ENCODE measurements around the gene CXCL11. TPM values are rescaled to one million over a fixed set of nuclear protein-coding genes. Genes with fewer than 3 reads are reported as not detected.

Gene CXCL11
- not detected in 2 replicates for total RNA-seq (ENCODE audit: low replicate concordance)

GRCh38 chr4:76035799-76036380 is at the start of gene CXCL11:
TSS of gene CXCL11 (minus strand) at chr4:76036070. CDS start at chr4:76035987, 83 bp downstream.

GRCh38 chr4:76074468-76074867 is 38.6 kb upstream of the CXCL11 start, which contains the start of gene ART3:
TSS of gene ART3 (plus strand) at chr4:76074709. CDS start at chr4:76075890, 1,181 bp downstream.

GRCh38 chr4:76023389-76023788 is 12.5 kb downstream of the CXCL11 start, which contains the start of gene CXCL10:
TSS of gene CXCL10 (minus strand) at chr4:76023497. CDS start at chr4:76023431, 66 bp downstream.

GRCh38 chr4:76007089-76007862 is 28.6 kb downstream of the CXCL11 start, which contains the start of gene CXCL9:
TSS of gene CXCL9 (minus strand) at chr4:76007509. CDS start at chr4:76007449, 60 bp downstream.

Other genes starting within 250 kb of the CXCL11 start
- not detected in 2 replicates for gene PPEF2, start 133.6 kb downstream of the CXCL11 start, total RNA-seq (ENCODE audit: low replicate concordance)
- 14.5 and 20.0 TPM in 2 replicates for gene NAAA, start 95.1 kb downstream of the CXCL11 start, total RNA-seq (ENCODE audit: low replicate concordance)
- 16.0 and 19.0 TPM in 2 replicates for gene SDAD1, start 45.1 kb downstream of the CXCL11 start, total RNA-seq (ENCODE audit: low replicate concordance)
- gene CXCL9, start 28.6 kb downstream of the CXCL11 start, total RNA-seq (ENCODE audit: low replicate concordance) = not detected in 2 replicates
- not detected in 2 replicates for gene CXCL10, start 12.6 kb downstream of the CXCL11 start, total RNA-seq (ENCODE audit: low replicate concordance)
- not detected in 2 replicates for gene ART3, start 38.6 kb upstream of the CXCL11 start, total RNA-seq (ENCODE audit: low replicate concordance)
- gene NUP54, start 112.3 kb upstream of the CXCL11 start, total RNA-seq (ENCODE audit: low replicate concordance) = 42.5 and 54.3 TPM in 2 replicates
- 242 and 693 TPM in 2 replicates for gene SCARB2, start 177.8 kb upstream of the CXCL11 start, total RNA-seq (ENCODE audit: low replicate concordance)
- gene FAM47E, start 215.7 kb upstream of the CXCL11 start, total RNA-seq (ENCODE audit: low replicate concordance) = 0.45 and 1.9 TPM in 2 replicates

Measured in smooth muscle cell of the coronary artery (primary cell).